ENCODE data around the gene WBP2.
"Not testable (repeated sequence)": the region's sequence is repeated elsewhere in the genome, so short reads cannot be mapped to it uniquely, and the experiment has no call there.

The WBP2 gene

DNA sequence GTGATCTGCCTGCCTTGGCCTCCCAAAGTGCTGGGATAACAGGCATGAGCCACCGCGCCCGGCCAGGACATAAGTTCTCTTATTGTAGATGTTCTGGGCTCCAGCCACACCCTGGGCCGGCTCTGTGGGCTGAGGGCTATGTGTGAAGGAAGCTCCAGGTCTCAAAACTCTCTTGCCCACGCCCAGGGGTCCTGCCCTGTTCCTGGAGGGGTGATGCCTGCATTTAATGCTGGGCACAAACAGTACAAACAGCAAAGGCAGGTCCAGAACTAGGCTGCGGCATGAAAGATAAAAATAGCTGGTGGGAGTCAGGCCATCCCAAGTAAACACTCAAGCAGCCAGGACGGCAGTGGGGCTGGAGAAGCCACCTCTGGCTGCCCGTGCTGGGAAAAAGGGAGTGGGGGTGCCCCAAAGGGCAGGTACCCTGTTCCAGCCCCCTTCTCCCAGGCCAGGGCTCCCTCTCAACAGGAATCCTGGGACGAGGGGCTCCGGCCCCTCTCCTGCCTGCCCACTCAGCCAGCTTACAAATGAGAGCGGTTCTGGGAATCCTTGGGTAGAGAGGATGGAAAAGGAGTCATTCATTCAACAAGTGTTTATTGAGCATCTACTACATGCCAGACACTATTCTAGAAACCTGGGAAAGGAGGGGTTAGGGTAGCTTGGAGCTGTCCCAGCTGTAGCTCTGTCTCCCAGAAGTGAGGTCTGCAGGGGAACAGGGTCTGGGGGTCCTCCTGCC is 18.6 kb upstream of the WBP2 start:
- H3K36me3 ChIP-seq (ENCODE audit: control insufficient read depth in 1 of 2, insufficient read depth in 2 of 2, low read length in 2 of 2), result peaks cover 14 to 26% of the 10 kb centered on the region in 2 donors
- H3K4me3 ChIP-seq (ENCODE audit: low read depth in 1 of 2, low read length in 2 of 2), result peak overlapping the region in 1 of 2 donors; percentile 40
- H3K9me3 ChIP-seq (ENCODE audit: control insufficient read depth in 1 of 2, low read length in 2 of 2), result no peaks in the 10 kb centered on the region
- H3K27me3 ChIP-seq (ENCODE audit: low read depth, low read length), result no peaks in the 10 kb centered on the region
- H3K27ac ChIP-seq (ENCODE audit: low read length), result peak overlapping the region; percentile 72
- H3K4me1 ChIP-seq (ENCODE audit: control insufficient read depth in 1 of 2, insufficient read depth in 2 of 2, low read length in 2 of 2), result peaks cover 30 to 64% of the 10 kb centered on the region in 2 donors

DNA sequence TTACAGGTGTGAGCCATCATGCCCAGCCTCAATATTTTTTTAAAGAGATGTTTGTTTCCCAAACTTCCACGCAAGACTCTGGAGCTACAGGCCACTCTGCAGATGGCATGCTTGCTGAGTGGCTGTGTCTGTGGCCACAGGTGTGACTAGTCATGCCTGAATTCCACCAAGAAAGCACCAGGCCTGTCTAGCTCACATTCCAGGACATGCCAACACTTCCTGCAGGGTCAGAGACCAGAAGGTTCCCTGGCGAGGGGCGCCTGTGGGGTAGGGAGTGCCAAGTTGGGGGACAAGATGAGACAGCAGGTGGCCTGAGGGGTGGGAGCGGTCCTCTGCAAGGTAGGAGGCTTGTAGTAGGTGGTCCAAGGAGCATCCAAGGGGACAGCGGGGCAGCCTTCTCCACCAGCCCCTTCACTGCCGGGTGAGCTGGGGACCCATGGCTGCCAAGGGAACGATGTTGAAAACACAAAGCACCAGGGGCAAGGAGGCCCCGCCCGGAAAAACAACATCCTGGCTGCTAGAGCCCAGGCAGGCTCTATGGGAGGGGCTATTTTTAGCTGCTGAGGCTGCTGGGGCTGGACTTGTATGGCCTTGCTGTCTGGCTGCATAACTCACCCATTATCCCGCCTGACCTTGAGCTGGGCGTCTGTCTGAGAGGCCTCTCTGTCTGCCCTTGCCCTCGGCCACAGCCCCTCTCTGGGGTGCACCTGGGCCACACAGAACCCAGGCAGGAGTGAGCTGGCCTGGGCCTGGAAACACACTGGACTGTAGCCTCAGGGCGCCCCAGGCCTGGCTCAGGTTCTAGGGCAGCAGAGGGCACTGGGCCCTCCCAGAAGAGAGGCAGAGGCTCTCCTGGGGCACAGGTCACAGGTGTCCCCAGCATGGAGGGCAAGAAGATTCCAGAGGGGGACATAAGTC is 17.6 kb upstream of the WBP2 start:
- H3K4me3 ChIP-seq (ENCODE audit: low read depth in 1 of 2, low read length in 2 of 2), result peak overlapping the region in 1 of 2 donors; percentile 40
- H3K27me3 ChIP-seq (ENCODE audit: low read depth, low read length), result no peaks in the 10 kb centered on the region
- no peaks in the 10 kb centered on the region for H3K9me3 ChIP-seq (ENCODE audit: control insufficient read depth in 1 of 2, low read length in 2 of 2)
- peak overlapping the region; percentile 88 for H3K27ac ChIP-seq (ENCODE audit: low read length)
- H3K4me1 ChIP-seq (ENCODE audit: control insufficient read depth in 1 of 2, insufficient read depth in 2 of 2, low read length in 2 of 2), result peaks cover 30 to 62% of the 10 kb centered on the region in 2 donors
- H3K36me3 ChIP-seq (ENCODE audit: control insufficient read depth in 1 of 2, insufficient read depth in 2 of 2, low read length in 2 of 2), result peaks cover 14 to 26% of the 10 kb centered on the region in 2 donors

- peak overlapping the region; percentile 85 for H3K27ac ChIP-seq (ENCODE audit: low read length)
- peaks cover 15 to 43% of the 10 kb centered on the region in 2 donors for H3K4me1 ChIP-seq (ENCODE audit: control insufficient read depth in 1 of 2, insufficient read depth in 2 of 2, low read length in 2 of 2)
- H3K27me3 ChIP-seq (ENCODE audit: low read depth, low read length); H3K9me3 ChIP-seq (ENCODE audit: control insufficient read depth in 1 of 2, low read length in 2 of 2): not testable (repeated sequence)
- H3K36me3 ChIP-seq (ENCODE audit: control insufficient read depth in 1 of 2, insufficient read depth in 2 of 2, low read length in 2 of 2), result peaks cover 11 to 16% of the 10 kb centered on the region in 2 donors
- peak overlapping the region in 1 of 2 donors; percentile 39 for H3K4me3 ChIP-seq (ENCODE audit: low read depth in 1 of 2, low read length in 2 of 2)
Observed at GRCh38 chr17:75870228-75870627, 15.1 kb upstream of the WBP2 start.

GRCh38 chr17:75869282-75870141 is 14.4 kb upstream of the WBP2 start:
- Histone ChIP-seq H3K4me1 (ENCODE audit: control insufficient read depth in 1 of 2, insufficient read depth in 2 of 2, low read length in 2 of 2) (peaks cover 15 to 40% of the 10 kb centered on the region in 2 donors), H3K4me3 (ENCODE audit: low read depth in 1 of 2, low read length in 2 of 2) (peak overlapping the region; percentile 26 to 39), H3K9me3 (ENCODE audit: control insufficient read depth in 1 of 2, low read length in 2 of 2) (no peaks in the 10 kb centered on the region), H3K27ac (ENCODE audit: low read length) (peak overlapping the region; percentile 85), H3K27me3 (ENCODE audit: low read depth, low read length) (no peaks in the 10 kb centered on the region), H3K36me3 (ENCODE audit: control insufficient read depth in 1 of 2, insufficient read depth in 2 of 2, low read length in 2 of 2) (peaks cover 10% of the 10 kb centered on the region in 2 donors)

GRCh38 chr17:75868730-75869281 is 13.7 kb upstream of the WBP2 start:
- H3K4me3 ChIP-seq (ENCODE audit: low read depth in 1 of 2, low read length in 2 of 2), result peak overlapping the region in 1 of 2 donors; percentile 39
- not testable (repeated sequence) for H3K27ac ChIP-seq (ENCODE audit: low read length); H3K36me3 ChIP-seq (ENCODE audit: control insufficient read depth in 1 of 2, insufficient read depth in 2 of 2, low read length in 2 of 2); H3K27me3 ChIP-seq (ENCODE audit: low read depth, low read length); H3K9me3 ChIP-seq (ENCODE audit: control insufficient read depth in 1 of 2, low read length in 2 of 2)
- H3K4me1 ChIP-seq (ENCODE audit: control insufficient read depth in 1 of 2, insufficient read depth in 2 of 2, low read length in 2 of 2), result peaks cover 15 to 39% of the 10 kb centered on the region in 2 donors

DNA sequence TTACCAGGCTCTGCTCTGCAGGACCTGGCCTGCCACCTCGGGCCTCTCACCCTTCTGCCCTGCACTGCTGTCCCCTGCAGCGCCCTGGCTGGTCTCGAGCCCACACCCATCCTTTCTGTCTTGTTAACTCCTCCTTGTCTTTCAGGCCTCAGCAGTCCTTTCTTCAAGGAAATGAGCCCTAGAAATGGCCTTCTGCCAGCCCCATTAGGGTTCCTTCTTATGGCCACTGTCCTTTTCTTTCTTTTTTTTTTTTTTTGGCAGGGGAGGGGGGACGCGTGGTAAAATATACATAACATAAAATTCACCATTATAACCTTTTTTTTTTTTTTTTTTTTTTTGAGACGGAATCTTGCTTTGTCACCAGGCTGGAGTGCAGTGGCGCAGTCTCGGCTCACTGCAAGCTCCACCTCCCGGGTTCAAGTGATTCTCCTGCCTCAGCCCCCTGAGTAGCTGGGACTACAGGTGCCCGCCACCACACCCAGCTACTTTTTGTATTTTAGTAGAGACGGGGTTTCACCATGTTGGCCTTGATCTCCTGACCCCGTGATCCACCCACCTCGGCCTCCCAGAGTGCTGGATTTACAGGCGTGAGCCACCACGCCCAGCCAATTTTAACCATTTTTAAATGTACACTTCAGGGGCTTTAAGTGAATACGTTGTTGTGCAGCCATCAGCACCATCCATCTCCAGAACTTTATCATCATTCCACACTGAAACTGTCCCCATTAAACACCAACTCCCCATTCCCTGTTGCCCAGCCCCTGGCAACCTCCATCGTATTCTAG is 10.5 kb upstream of the WBP2 start:
- H3K9me3 ChIP-seq (ENCODE audit: control insufficient read depth in 1 of 2, low read length in 2 of 2); H3K27ac ChIP-seq (ENCODE audit: low read length); H3K4me3 ChIP-seq (ENCODE audit: low read depth in 1 of 2, low read length in 2 of 2); H3K27me3 ChIP-seq (ENCODE audit: low read depth, low read length); H3K36me3 ChIP-seq (ENCODE audit: control insufficient read depth in 1 of 2, insufficient read depth in 2 of 2, low read length in 2 of 2): not testable (repeated sequence)
- H3K4me1 ChIP-seq (ENCODE audit: control insufficient read depth in 1 of 2, insufficient read depth in 2 of 2, low read length in 2 of 2), result peaks cover 10 to 25% of the 10 kb centered on the region in 2 donors

GRCh38 chr17:75864887-75865286 is 9.8 kb upstream of the WBP2 start:
- H3K27me3 ChIP-seq (ENCODE audit: low read depth, low read length); H3K9me3 ChIP-seq (ENCODE audit: control insufficient read depth in 1 of 2, low read length in 2 of 2); H3K4me3 ChIP-seq (ENCODE audit: low read depth in 1 of 2, low read length in 2 of 2); H3K36me3 ChIP-seq (ENCODE audit: control insufficient read depth in 1 of 2, insufficient read depth in 2 of 2, low read length in 2 of 2): not testable (repeated sequence)
- Histone ChIP-seq H3K27ac (ENCODE audit: low read length) (peak overlapping the region; percentile 61), H3K4me1 (ENCODE audit: control insufficient read depth in 1 of 2, insufficient read depth in 2 of 2, low read length in 2 of 2) (peaks cover 9 to 20% of the 10 kb centered on the region in 2 donors)

GRCh38 chr17:75864448-75864871 is 9.3 kb upstream of the WBP2 start:
- Histone ChIP-seq H3K27me3 (ENCODE audit: low read depth, low read length) (no peaks in the 10 kb centered on the region), H3K36me3 (ENCODE audit: control insufficient read depth in 1 of 2, insufficient read depth in 2 of 2, low read length in 2 of 2) (no peaks in the 10 kb centered on the region), H3K27ac (ENCODE audit: low read length) (peak overlapping the region; percentile 61), H3K9me3 (ENCODE audit: control insufficient read depth in 1 of 2, low read length in 2 of 2) (no peaks in the 10 kb centered on the region), H3K4me1 (ENCODE audit: control insufficient read depth in 1 of 2, insufficient read depth in 2 of 2, low read length in 2 of 2) (peaks cover 4 to 16% of the 10 kb centered on the region in 2 donors), H3K4me3 (ENCODE audit: low read depth in 1 of 2, low read length in 2 of 2) (no peak overlapping the region)

DNA sequence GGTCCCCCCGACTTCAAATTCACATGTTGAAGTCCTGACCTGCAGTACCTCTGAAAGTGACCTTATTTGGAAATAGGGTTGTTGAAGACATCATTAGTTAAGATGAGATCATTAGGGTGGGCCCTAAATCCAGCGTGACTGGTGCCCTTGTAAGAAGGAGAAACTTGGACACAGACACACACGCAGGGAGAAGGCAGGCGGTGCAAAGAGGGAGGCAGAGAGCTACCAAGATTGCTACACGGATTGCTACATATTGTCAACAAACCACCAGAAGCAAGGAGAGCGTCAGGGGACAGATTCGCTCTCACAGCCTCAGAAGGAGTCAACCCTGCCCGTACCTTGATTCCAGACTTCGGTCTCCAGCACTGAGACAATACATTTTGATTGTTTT is 6.8 kb upstream of the WBP2 start:
- H3K4me1 ChIP-seq (ENCODE audit: control insufficient read depth in 1 of 2, insufficient read depth in 2 of 2, low read length in 2 of 2), result peaks cover 0 to 14% of the 10 kb centered on the region in 2 donors
- peak overlapping the region; percentile 60 for H3K27ac ChIP-seq (ENCODE audit: low read length)
- no peaks in the 10 kb centered on the region for H3K27me3 ChIP-seq (ENCODE audit: low read depth, low read length)
- H3K4me3 ChIP-seq (ENCODE audit: low read depth in 1 of 2, low read length in 2 of 2), result no peak overlapping the region
- no peaks in the 10 kb centered on the region for H3K9me3 ChIP-seq (ENCODE audit: control insufficient read depth in 1 of 2, low read length in 2 of 2)
- no peaks in the 10 kb centered on the region for H3K36me3 ChIP-seq (ENCODE audit: control insufficient read depth in 1 of 2, insufficient read depth in 2 of 2, low read length in 2 of 2)

DNA sequence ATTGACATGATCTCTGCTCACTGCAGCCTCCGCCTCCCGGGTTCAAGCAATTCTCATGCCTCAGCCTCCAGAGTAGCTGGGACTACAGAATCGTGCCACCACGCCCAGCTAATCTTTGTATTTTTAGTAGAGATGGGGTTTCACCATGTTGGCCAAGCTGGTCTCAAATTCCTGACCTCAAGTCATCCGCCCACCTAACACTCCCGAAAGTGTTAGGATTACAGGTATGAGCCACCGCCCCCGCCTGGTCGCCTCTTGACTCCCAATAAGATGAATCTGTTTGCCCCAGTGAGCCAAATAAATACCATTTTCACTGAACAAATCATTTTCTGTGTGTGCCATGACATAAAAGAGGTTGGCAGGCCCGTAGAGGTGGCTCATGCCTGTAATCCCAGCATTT is 4.2 kb upstream of the WBP2 start:
- H3K27ac ChIP-seq (ENCODE audit: low read length); H3K9me3 ChIP-seq (ENCODE audit: control insufficient read depth in 1 of 2, low read length in 2 of 2); H3K36me3 ChIP-seq (ENCODE audit: control insufficient read depth in 1 of 2, insufficient read depth in 2 of 2, low read length in 2 of 2); H3K27me3 ChIP-seq (ENCODE audit: low read depth, low read length); H3K4me3 ChIP-seq (ENCODE audit: low read depth in 1 of 2, low read length in 2 of 2): not testable (repeated sequence)
- H3K4me1 ChIP-seq (ENCODE audit: control insufficient read depth in 1 of 2, insufficient read depth in 2 of 2, low read length in 2 of 2), result peaks cover 0 to 13% of the 10 kb centered on the region in 2 donors

Data from muscle layer of duodenum (tissue), 2 donors.